HCT116 (cell line): ENCODE results near the gene CENPC. TPM values are rescaled to one million over a fixed set of nuclear protein-coding genes. Genes with fewer than 3 reads are reported as not detected.

Experiments used
- ATAC-seq: fragments of 200-7000 bp; cut with Tn5 transposase; 2 replicates; pipeline ENCODE4 v1.9.1; 2020; ENCODE audit warnings: mild to moderate bottlenecking, moderate library complexity
- BruUV-seq: library from RNA; stranded (reverse); fragments of 400-500 nt; replicated peaks from 2 replicates; lab custom pipeline; 2021; lab: Mats Ljungman, UMichigan
- CTCF ChIA-PET: fragments of 300-600 bp; sonication (Branson Sonifier 250); formaldehyde crosslinking; loops from one replicate; lab custom pipeline; 2021; ENCODE audit warnings: antibody characterized with exemption; lab: Charles Lee
- POLR2A ChIA-PET: fragments of 300-600, 350-600 bp; sonication (Branson Sonifier 250); formaldehyde crosslinking; loops from one replicate; lab custom pipeline; 2021; ENCODE audit warnings: antibody characterized with exemption; lab: Charles Lee
- RAD21 ChIA-PET, 2 experiments: fragments of 300-600 bp; sonication (Branson Sonifier 250); formaldehyde crosslinking; loops; one replicate each; lab custom pipeline; 2023; ENCODE audit warnings: low total read pairs in 2 of 2; ENCODE audit not compliant: uncharacterized antibody in 2 of 2, unreplicated experiment in 2 of 2, low non-redundant PET in 1 of 2; lab: Charles Lee
- DNase-seq: peaks from one replicate; pipeline ENCODE4 v3.0.0-alpha.2; 2010; ENCODE audit warnings: low read depth, low spot score
- H2AFZ ChIP-seq: fragments of 200-600 bp; shearing (Covaris generic), sonication (generic); 2 replicates; pipeline ENCODE4 v1.6.1; 2017; ENCODE audit warnings: low read depth, mixed run types, mixed read lengths, antibody characterized with exemption, low read length; ENCODE audit not compliant: poor library complexity, severe bottlenecking
- H3K27ac ChIP-seq: 2 replicates; pipeline ENCODE4 v1.5.1; 2012; ENCODE audit warnings: low read depth, low read length
- H3K27me3 ChIP-seq: fragments of 200-600 bp; sonication (generic); 2 replicates; pipeline ENCODE4 v1.6.1; 2016; ENCODE audit warnings: mixed run types, low read length, mixed read lengths; ENCODE audit not compliant: insufficient read depth
- H3K36me3 ChIP-seq, 2 experiments: fragments of 200-500 bp in 1 of 2; fragments of 200-600 bp in 1 of 2; sonication (Bioruptor generic) in 1 of 2; sonication (generic) in 1 of 2; 2 replicates each; pipeline versions ENCODE4 v1.5.1 to v1.6.1; 2014 to 2016; ENCODE audit warnings: low read length in 2 of 2, inconsistent platforms in 1 of 2, mixed read lengths in 1 of 2, mixed run types in 1 of 2; ENCODE audit not compliant: insufficient read depth in 2 of 2, control insufficient read depth in 1 of 2
- H3K4me1 ChIP-seq, 2 experiments: fragments of 200-600 bp in 1 of 2; sonication (generic) in 1 of 2; 2 replicates each; pipeline versions ENCODE4 v1.5.1 to v1.6.1; 2012 to 2017; ENCODE audit warnings: low read length in 2 of 2, inconsistent platforms in 1 of 2, mild to moderate bottlenecking in 1 of 2, mixed read lengths in 1 of 2, mixed run types in 1 of 2, moderate library complexity in 1 of 2; ENCODE audit not compliant: insufficient read depth in 2 of 2, control insufficient read depth in 1 of 2
- H3K4me2 ChIP-seq: fragments of 200-600 bp; sonication (generic); 2 replicates; pipeline ENCODE4 v1.6.1; 2017; ENCODE audit warnings: mixed run types, low read length, mixed read lengths
- H3K4me3 ChIP-seq, 2 experiments: fragments of 200-600 bp in 1 of 2; sonication (generic) in 1 of 2; replicated peaks in 1 of 2; 2 replicates each; pipeline ENCODE4 v1.5.1; 2011 to 2016; ENCODE audit warnings: low read length in 2 of 2, control low read depth in 1 of 2, low read depth in 1 of 2, mild to moderate bottlenecking in 1 of 2, mixed read lengths in 1 of 2, mixed run types in 1 of 2
- H3K79me2 ChIP-seq: fragments of 200-600 bp; sonication (generic); 2 replicates; pipeline ENCODE4 v1.6.1; 2017; ENCODE audit warnings: mild to moderate bottlenecking, mixed run types, low read length, moderate library complexity, mixed read lengths; ENCODE audit not compliant: insufficient read depth
- H3K9ac ChIP-seq: fragments of 200-600 bp; sonication (generic); 2 replicates; pipeline ENCODE4 v1.6.1; 2016; ENCODE audit warnings: low read length, mixed read lengths
- H3K9me2 ChIP-seq: fragments of 200-600 bp; sonication (generic), shearing (Covaris generic); 2 replicates; pipeline ENCODE4 v1.6.1; 2017; ENCODE audit warnings: mixed run types, mild to moderate bottlenecking, moderate library complexity; ENCODE audit not compliant: insufficient read depth
- H3K9me3 ChIP-seq, 2 experiments: fragments of 200-500 bp in 1 of 2; fragments of 200-600 bp in 1 of 2; sonication (Bioruptor generic) in 1 of 2; sonication (generic) in 1 of 2; 2 replicates each; pipeline ENCODE4 v1.6.1; 2014 to 2017; ENCODE audit warnings: low read length in 2 of 2, mixed read lengths in 2 of 2, inconsistent platforms in 1 of 2, low read depth in 1 of 2, mild to moderate bottlenecking in 1 of 2, mixed run types in 1 of 2, moderate library complexity in 1 of 2; ENCODE audit not compliant: control insufficient read depth in 1 of 2, insufficient read depth in 1 of 2
- H4K20me1 ChIP-seq: fragments of 200-600 bp; sonication (generic), shearing (Covaris generic); 2 replicates; pipeline ENCODE4 v1.6.1; 2017; ENCODE audit warnings: mixed run types, mild to moderate bottlenecking, moderate library complexity; ENCODE audit not compliant: insufficient read depth
- CBX3 ChIP-seq: IDR thresholded peaks from 2 replicates; pipeline ENCODE4 v1.6.1; 2012; ENCODE audit warnings: low read depth
- CEBPB ChIP-seq: IDR thresholded peaks from 2 replicates; pipeline ENCODE4 v1.6.1; 2012; ENCODE audit warnings: low read depth
- EGR1 ChIP-seq: IDR thresholded peaks from 2 replicates; pipeline ENCODE4 v1.6.1; 2012; ENCODE audit warnings: low read depth
- ELF1 ChIP-seq: IDR thresholded peaks from 2 replicates; pipeline ENCODE4 v1.6.1; 2012; ENCODE audit warnings: low read depth, borderline replicate concordance
- EZH2 ChIP-seq: fragments of 200-600 bp; sonication (generic); IDR thresholded peaks from 2 replicates; pipeline ENCODE4 v1.6.1; 2017; ENCODE audit warnings: antibody characterized with exemption, mixed run types
- FOSL1 ChIP-seq: IDR thresholded peaks from 2 replicates; pipeline ENCODE4 v1.6.1; 2012; ENCODE audit warnings: low read depth
- POLR2A ChIP-seq: IDR thresholded peaks from 2 replicates; pipeline ENCODE4 v1.7.0; 2011; ENCODE audit warnings: borderline replicate concordance; ENCODE audit not compliant: insufficient read depth, insufficient read length; ENCODE audit errors: extremely low read depth
- POLR2AphosphoS5 ChIP-seq: IDR thresholded peaks from 2 replicates; pipeline ENCODE4 v1.6.1; 2011; ENCODE audit warnings: mild to moderate bottlenecking, low read depth, low read length, moderate library complexity
- RAD21 ChIP-seq: IDR thresholded peaks from 2 replicates; pipeline ENCODE4 v1.6.1; 2012; ENCODE audit warnings: low read depth, mild to moderate bottlenecking
- SIN3A ChIP-seq: IDR thresholded peaks from 2 replicates; pipeline ENCODE4 v1.6.1; 2012; ENCODE audit warnings: low read depth
- SP1 ChIP-seq: IDR thresholded peaks from 2 replicates; pipeline ENCODE4 v1.6.1; 2012; ENCODE audit warnings: low read depth
- intact Hi-C: fragments of 100-400 bp; cut with micrococcal nuclease; formaldehyde crosslinking; loops from 2 replicates; pipeline ENCODE4 v1.10.0; 2022
- total RNA-seq: library from RNA; stranded (reverse); gene quantifications from one replicate; pipeline ENCODE4 v1.2.1, GENCODE V29; 2021; ENCODE audit not compliant: unreplicated experiment
- TF ChIP-seq, protein P1 (sequence below): IDR thresholded peaks from 2 replicates; pipeline ENCODE4 v1.6.1; 2011; ENCODE audit warnings: mild to moderate bottlenecking, low read length, moderate library complexity; ENCODE audit not compliant: insufficient replicate concordance; ENCODE audit errors: extremely low read depth
- TF ChIP-seq, protein P2 (sequence below): IDR thresholded peaks from 2 replicates; pipeline ENCODE4 v1.6.1; 2012
- TF ChIP-seq, protein P3 (sequence below), 3 experiments: fragments of 200-600 bp in 1 of 3; sonication (generic) in 1 of 3; IDR thresholded peaks in 2 of 3; conservative IDR thresholded peaks in 1 of 3; 2 replicates each; pipeline ENCODE4 v1.5.1; 2012 to 2017; ENCODE audit warnings: low read depth in 2 of 3, low read length in 2 of 3, antibody characterized with exemption in 1 of 3, borderline replicate concordance in 1 of 3, control low read depth in 1 of 3, mild to moderate bottlenecking in 1 of 3, mixed read lengths in 1 of 3, mixed run types in 1 of 3, moderate library complexity in 1 of 3; ENCODE audit not compliant: insufficient read depth in 1 of 3
- TF ChIP-seq, protein P4 (sequence below): IDR thresholded peaks from 2 replicates; pipeline ENCODE4 v1.6.1; 2012; ENCODE audit warnings: low read depth
- TF ChIP-seq, protein P5 (sequence below): IDR thresholded peaks from 2 replicates; pipeline ENCODE4 v1.6.1; 2012

Gene CENPC
- total RNA-seq, 1 experiment from 2014 or later = 15.4 TPM

DNA sequence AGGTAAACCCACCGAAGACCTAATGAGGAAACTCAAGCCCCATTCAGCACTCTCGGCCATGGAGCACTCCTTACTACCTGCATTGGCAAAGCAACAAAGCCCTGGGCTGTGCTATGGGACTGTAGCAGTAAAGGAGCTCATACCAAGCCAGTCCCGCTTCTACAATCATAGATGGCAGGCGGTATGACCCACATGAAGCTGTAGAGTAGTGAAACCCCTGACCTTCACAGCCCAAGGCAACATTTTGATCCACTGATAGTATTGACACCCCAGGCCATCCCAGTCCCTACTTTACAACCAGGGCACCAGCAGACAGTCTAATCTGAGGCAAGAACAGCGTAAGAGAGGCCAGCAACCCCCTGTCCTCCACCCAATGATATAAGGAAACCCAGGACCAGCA, 25.2 kb downstream of the CENPC start:
- RAD21 ChIA-PET = no interaction called here
- no peak for TF ChIP-seq SP1
- no peak for TF ChIP-seq SIN3A
- TF ChIP-seq, protein P1, sequence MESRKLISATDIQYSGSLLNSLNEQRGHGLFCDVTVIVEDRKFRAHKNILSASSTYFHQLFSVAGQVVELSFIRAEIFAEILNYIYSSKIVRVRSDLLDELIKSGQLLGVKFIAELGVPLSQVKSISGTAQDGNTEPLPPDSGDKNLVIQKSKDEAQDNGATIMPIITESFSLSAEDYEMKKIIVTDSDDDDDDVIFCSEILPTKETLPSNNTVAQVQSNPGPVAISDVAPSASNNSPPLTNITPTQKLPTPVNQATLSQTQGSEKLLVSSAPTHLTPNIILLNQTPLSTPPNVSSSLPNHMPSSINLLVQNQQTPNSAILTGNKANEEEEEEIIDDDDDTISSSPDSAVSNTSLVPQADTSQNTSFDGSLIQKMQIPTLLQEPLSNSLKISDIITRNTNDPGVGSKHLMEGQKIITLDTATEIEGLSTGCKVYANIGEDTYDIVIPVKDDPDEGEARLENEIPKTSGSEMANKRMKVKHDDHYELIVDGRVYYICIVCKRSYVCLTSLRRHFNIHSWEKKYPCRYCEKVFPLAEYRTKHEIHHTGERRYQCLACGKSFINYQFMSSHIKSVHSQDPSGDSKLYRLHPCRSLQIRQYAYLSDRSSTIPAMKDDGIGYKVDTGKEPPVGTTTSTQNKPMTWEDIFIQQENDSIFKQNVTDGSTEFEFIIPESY = no peak
- TF ChIP-seq ELF1 = no peak
- no peak for TF ChIP-seq RAD21
- TF ChIP-seq EGR1 = no peak
- no peak for TF ChIP-seq POLR2AphosphoS5
- no peak for TF ChIP-seq POLR2A
- TF ChIP-seq, protein P2, sequence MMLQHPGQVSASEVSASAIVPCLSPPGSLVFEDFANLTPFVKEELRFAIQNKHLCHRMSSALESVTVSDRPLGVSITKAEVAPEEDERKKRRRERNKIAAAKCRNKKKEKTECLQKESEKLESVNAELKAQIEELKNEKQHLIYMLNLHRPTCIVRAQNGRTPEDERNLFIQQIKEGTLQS = no peak
- TF ChIP-seq CBX3 = no peak
- TF ChIP-seq EZH2 = no peak
- TF ChIP-seq, protein P3, sequence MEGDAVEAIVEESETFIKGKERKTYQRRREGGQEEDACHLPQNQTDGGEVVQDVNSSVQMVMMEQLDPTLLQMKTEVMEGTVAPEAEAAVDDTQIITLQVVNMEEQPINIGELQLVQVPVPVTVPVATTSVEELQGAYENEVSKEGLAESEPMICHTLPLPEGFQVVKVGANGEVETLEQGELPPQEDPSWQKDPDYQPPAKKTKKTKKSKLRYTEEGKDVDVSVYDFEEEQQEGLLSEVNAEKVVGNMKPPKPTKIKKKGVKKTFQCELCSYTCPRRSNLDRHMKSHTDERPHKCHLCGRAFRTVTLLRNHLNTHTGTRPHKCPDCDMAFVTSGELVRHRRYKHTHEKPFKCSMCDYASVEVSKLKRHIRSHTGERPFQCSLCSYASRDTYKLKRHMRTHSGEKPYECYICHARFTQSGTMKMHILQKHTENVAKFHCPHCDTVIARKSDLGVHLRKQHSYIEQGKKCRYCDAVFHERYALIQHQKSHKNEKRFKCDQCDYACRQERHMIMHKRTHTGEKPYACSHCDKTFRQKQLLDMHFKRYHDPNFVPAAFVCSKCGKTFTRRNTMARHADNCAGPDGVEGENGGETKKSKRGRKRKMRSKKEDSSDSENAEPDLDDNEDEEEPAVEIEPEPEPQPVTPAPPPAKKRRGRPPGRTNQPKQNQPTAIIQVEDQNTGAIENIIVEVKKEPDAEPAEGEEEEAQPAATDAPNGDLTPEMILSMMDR (IDR thresholded peaks at IDR 0.05 in 2 of 3, conservative IDR thresholded peaks at IDR 0.05 in 1 of 3; ENCODE audit: borderline replicate concordance in 1 of 3, insufficient read depth in 1 of 3, low read depth in 2 of 3, low read length in 2 of 3) = no peak
- TF ChIP-seq, protein P4, sequence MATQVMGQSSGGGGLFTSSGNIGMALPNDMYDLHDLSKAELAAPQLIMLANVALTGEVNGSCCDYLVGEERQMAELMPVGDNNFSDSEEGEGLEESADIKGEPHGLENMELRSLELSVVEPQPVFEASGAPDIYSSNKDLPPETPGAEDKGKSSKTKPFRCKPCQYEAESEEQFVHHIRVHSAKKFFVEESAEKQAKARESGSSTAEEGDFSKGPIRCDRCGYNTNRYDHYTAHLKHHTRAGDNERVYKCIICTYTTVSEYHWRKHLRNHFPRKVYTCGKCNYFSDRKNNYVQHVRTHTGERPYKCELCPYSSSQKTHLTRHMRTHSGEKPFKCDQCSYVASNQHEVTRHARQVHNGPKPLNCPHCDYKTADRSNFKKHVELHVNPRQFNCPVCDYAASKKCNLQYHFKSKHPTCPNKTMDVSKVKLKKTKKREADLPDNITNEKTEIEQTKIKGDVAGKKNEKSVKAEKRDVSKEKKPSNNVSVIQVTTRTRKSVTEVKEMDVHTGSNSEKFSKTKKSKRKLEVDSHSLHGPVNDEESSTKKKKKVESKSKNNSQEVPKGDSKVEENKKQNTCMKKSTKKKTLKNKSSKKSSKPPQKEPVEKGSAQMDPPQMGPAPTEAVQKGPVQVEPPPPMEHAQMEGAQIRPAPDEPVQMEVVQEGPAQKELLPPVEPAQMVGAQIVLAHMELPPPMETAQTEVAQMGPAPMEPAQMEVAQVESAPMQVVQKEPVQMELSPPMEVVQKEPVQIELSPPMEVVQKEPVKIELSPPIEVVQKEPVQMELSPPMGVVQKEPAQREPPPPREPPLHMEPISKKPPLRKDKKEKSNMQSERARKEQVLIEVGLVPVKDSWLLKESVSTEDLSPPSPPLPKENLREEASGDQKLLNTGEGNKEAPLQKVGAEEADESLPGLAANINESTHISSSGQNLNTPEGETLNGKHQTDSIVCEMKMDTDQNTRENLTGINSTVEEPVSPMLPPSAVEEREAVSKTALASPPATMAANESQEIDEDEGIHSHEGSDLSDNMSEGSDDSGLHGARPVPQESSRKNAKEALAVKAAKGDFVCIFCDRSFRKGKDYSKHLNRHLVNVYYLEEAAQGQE = no peak
- TF ChIP-seq, protein P5, sequence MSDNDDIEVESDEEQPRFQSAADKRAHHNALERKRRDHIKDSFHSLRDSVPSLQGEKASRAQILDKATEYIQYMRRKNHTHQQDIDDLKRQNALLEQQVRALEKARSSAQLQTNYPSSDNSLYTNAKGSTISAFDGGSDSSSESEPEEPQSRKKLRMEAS = no peak
- no peak for TF ChIP-seq FOSL1
- TF ChIP-seq CEBPB = no peak
- Histone ChIP-seq H3K27me3 (no peaks in the 10 kb centered on the region), H4K20me1 (no peaks in the 10 kb centered on the region), H3K79me2 (peaks cover 38% of the 10 kb centered on the region), H3K9me2 (no peaks in the 10 kb centered on the region), H2AFZ (no peak overlapping the region), H3K9me3 (no peaks in the 10 kb centered on the region), H3K27ac (no peak overlapping the region), H3K4me3 (no peak overlapping the region), H3K9ac (no peak overlapping the region), H3K36me3 (0 out of 4 replicates have a peak, but pooled peaks cover 0 to 5% of the 10 kb centered on the region in 2 experiments), H3K4me1 (no peaks in the 10 kb centered on the region), H3K4me2 (no peak overlapping the region)
- intact Hi-C loops = no loop called here
- no TSS peak for BruUV-seq
- POLR2A ChIA-PET = no interaction called here
- CTCF ChIA-PET = no interaction called here
- ATAC-seq = no peak
- no peak for DNase-seq
